Activated CD8-positive, alpha-beta T cell treated with anti-CD3 and anti-CD28 coated beads for 36 hours (primary cell): ENCODE data around the gene CDK4. TPM values are rescaled to one million over a fixed set of nuclear protein-coding genes. Genes with fewer than 3 reads are reported as not detected.

Experiments
- ATAC-seq: fragments of 200-7000 bp; cut with Tn5 transposase; one replicate; pipeline ENCODE4 v1.10.0; 2021; ENCODE audit warnings: mild to moderate bottlenecking, moderate library complexity
- CTCF ChIA-PET: fragments of 350-600 bp; sonication (Branson Sonifier 250); formaldehyde crosslinking; loops from one replicate; lab custom pipeline; 2021; ENCODE audit warnings: antibody characterized with exemption; lab: Charles Lee
- POLR2A ChIA-PET: fragments of 350-600 bp; sonication (Branson Sonifier 250); formaldehyde crosslinking; loops from one replicate; lab custom pipeline; 2021; ENCODE audit warnings: antibody characterized with exemption; lab: Charles Lee
- DNase-seq: peaks from one replicate; pipeline ENCODE4 v3.0.0-alpha.2; 2020
- H3K27ac Mint-ChIP-seq: one replicate; pipeline ENCODE4 v1.8.0; 2021; ENCODE audit warnings: mild to moderate bottlenecking, mixed read lengths
- H3K27me3 Mint-ChIP-seq: one replicate; pipeline ENCODE4 v1.8.0; 2021; ENCODE audit warnings: mixed read lengths
- H3K36me3 Mint-ChIP-seq: one replicate; pipeline ENCODE4 v1.8.0; 2021; ENCODE audit warnings: low read depth, mixed read lengths
- H3K4me1 Mint-ChIP-seq: one replicate; pipeline ENCODE4 v1.8.0; 2021; ENCODE audit warnings: low read depth, mixed read lengths
- H3K4me3 Mint-ChIP-seq: one replicate; pipeline ENCODE4 v1.8.0; 2021; ENCODE audit warnings: mild to moderate bottlenecking, moderate library complexity, mixed read lengths
- H3K9me3 Mint-ChIP-seq: one replicate; pipeline ENCODE4 v1.8.0; 2021; ENCODE audit warnings: mixed read lengths
- CTCF ChIP-seq: fragments of 200-600 bp; IDR thresholded peaks from one replicate; pipeline ENCODE4 v1.8.0; 2022; ENCODE audit warnings: antibody characterized with exemption, mild to moderate bottlenecking
- intact Hi-C: fragments of 100-400 bp; cut with micrococcal nuclease; formaldehyde crosslinking; loops from one replicate; pipeline ENCODE4 v1.10.0; 2022
- total RNA-seq, 2 experiments: library from RNA; stranded (reverse); gene quantifications; one replicate each; pipeline ENCODE4 v1.2.3, GENCODE V29; 2021

The CDK4 gene
- total RNA-seq, 2 experiments from 2014 or later, result 218 to 221 TPM

- no peaks in the 10 kb centered on the region for H3K9me3 Mint-ChIP-seq
- peaks cover 54% of the 10 kb centered on the region for H3K4me1 Mint-ChIP-seq
- peaks cover 25% of the 10 kb centered on the region for H3K36me3 Mint-ChIP-seq
- CTCF ChIA-PET, result interaction anchor here (0.9 to 2.8 kb wide), 20 partner anchors 9 to 162 kb away, joined by 3 to 29 read pairs (median 4); partner anchors contain the start of genes B4GALNT1, CDK4, OS9 and PIP4K2C
- POLR2A ChIA-PET, result interaction anchor here (0.8 to 2.5 kb wide), 10 partner anchors 8 to 42 kb away, joined by 3 to 11 read pairs (median 4); partner anchors contain the start of genes CDK4 and CYP27B1
- peak overlapping the region; percentile 98 for H3K4me3 Mint-ChIP-seq
- intact Hi-C loops, result no loop called here
- no peak for DNase-seq
- no peaks in the 10 kb centered on the region for H3K27me3 Mint-ChIP-seq
- no peak for TF ChIP-seq CTCF
- ATAC-seq, result no peak
- peak overlapping the region; percentile 93 for H3K27ac Mint-ChIP-seq
Measured at GRCh38 chr12:57741413-57741789, 10.7 kb downstream of the CDK4 start.

- peak overlapping the region; percentile 98 for H3K4me3 Mint-ChIP-seq
- POLR2A ChIA-PET, result interaction anchor here (0.8 to 2.5 kb wide), 12 partner anchors 8 to 128 kb away, joined by 3 to 11 read pairs (median 3); partner anchors contain the start of genes CDK4 and CYP27B1
Measured at GRCh38 chr12:57740656-57741412, 11.3 kb downstream of the CDK4 start.

GRCh38 chr12:57739914-57740538 is 12.1 kb downstream of the CDK4 start:
- Mint-ChIP-seq H3K4me1 (peaks cover 47% of the 10 kb centered on the region), H3K9me3 (no peaks in the 10 kb centered on the region), H3K27ac (peak overlapping the region; percentile 93), H3K27me3 (no peaks in the 10 kb centered on the region), H3K4me3 (peak overlapping the region; percentile 98), H3K36me3 (peaks cover 18% of the 10 kb centered on the region)
- intact Hi-C loops, result no loop called here
- POLR2A ChIA-PET, result interaction anchor here (0.8 to 2.5 kb wide), 5 partner anchors 11 to 127 kb away, joined by 3 to 9 read pairs (median 4); partner anchors contain the start of gene CYP27B1
- TF ChIP-seq CTCF, result no peak
- DNase-seq, result no peak
- no peak for ATAC-seq
- CTCF ChIA-PET, result interaction anchor here (1.3 to 2.8 kb wide), 2 partner anchors 17 to 156 kb away, joined by 3 to 29 read pairs; no protein-coding TSS in a partner anchor

More at GRCh38 chr12:57740656-57741412, 11.3 kb downstream of the CDK4 start:
- peak; percentile 62 for ATAC-seq
- no peak for TF ChIP-seq CTCF
- intact Hi-C loops, result no loop called here
- DNase-seq, result peak; percentile 91
- Mint-ChIP-seq H3K9me3 (no peaks in the 10 kb centered on the region), H3K27ac (peak overlapping the region; percentile 93), H3K27me3 (no peaks in the 10 kb centered on the region), H3K36me3 (peaks cover 25% of the 10 kb centered on the region), H3K4me1 (peaks cover 55% of the 10 kb centered on the region)
- CTCF ChIA-PET, result interaction anchor here (0.9 to 2.8 kb wide), 18 partner anchors 9 to 163 kb away, joined by 3 to 29 read pairs (median 4); partner anchors contain the start of genes B4GALNT1, CDK4 and OS9

GRCh38 chr12:57739387-57739786 is 12.7 kb downstream of the CDK4 start:
- intact Hi-C loops, result no loop called here
- peak overlapping the region; percentile 98 for H3K4me3 Mint-ChIP-seq
- POLR2A ChIA-PET, result interaction anchor here (2.5 kb wide), 1 partner anchor 17 kb away, joined by 9 read pairs; no protein-coding TSS in a partner anchor
- H3K27me3 Mint-ChIP-seq, result no peaks in the 10 kb centered on the region
- H3K9me3 Mint-ChIP-seq, result no peaks in the 10 kb centered on the region
- H3K27ac Mint-ChIP-seq, result peak overlapping the region; percentile 69
- no peak for TF ChIP-seq CTCF
- H3K36me3 Mint-ChIP-seq, result peaks cover 14% of the 10 kb centered on the region
- CTCF ChIA-PET, result interaction anchor here (1.0 to 1.3 kb wide), 2 partner anchors 17 to 156 kb away, joined by 3 read pairs; no protein-coding TSS in a partner anchor
- peaks cover 42% of the 10 kb centered on the region for H3K4me1 Mint-ChIP-seq
- no peak for DNase-seq
- ATAC-seq, result no peak
